Skeletal muscle cell (primary cell): Measurements from ENCODE around the gene CLGN.
"Not testable (repeated sequence)": the region's sequence is repeated elsewhere in the genome, so short reads cannot be mapped to it uniquely, and the experiment has no call there.

Experiments
- DNase-seq: peaks from one replicate; pipeline ENCODE4 v3.0.0-alpha.2; 2010; ENCODE audit warnings: low read depth
- H3K4me3 ChIP-seq: 2 replicates; pipeline ENCODE4 v1.5.1; 2011; ENCODE audit warnings: low read depth, mild to moderate bottlenecking, control low read depth, low read length, moderate library complexity

The CLGN gene, protein sequence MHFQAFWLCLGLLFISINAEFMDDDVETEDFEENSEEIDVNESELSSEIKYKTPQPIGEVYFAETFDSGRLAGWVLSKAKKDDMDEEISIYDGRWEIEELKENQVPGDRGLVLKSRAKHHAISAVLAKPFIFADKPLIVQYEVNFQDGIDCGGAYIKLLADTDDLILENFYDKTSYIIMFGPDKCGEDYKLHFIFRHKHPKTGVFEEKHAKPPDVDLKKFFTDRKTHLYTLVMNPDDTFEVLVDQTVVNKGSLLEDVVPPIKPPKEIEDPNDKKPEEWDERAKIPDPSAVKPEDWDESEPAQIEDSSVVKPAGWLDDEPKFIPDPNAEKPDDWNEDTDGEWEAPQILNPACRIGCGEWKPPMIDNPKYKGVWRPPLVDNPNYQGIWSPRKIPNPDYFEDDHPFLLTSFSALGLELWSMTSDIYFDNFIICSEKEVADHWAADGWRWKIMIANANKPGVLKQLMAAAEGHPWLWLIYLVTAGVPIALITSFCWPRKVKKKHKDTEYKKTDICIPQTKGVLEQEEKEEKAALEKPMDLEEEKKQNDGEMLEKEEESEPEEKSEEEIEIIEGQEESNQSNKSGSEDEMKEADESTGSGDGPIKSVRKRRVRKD

GRCh38 chr4:140427106-140427918 lies at the start of gene CLGN:
Gene CLGN, minus strand, starts transcription at chr4:140427648. Its CDS starts 14,570 bp downstream, at chr4:140413078.
- no peak for DNase-seq
- peak within 1 kb of the TSS; percentile 67 for H3K4me3 ChIP-seq

DNA sequence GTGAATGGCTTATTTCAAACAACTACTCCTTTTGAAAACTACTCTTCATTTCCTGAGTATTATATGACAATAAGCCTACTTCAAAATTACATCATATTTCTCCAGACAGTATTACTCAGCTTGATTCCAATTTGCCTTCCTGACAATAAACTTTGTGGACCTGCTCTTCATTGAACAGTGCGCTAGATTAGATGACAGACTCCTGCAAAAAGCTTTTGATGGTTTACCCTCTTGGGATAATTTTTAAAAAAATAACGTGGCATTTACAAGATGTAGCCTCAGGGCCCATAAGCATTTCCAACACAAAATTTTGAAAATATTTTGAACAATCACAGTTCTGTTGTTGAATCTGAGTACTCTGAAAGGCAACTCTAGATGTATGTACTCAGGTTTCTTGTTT lies 44.7 kb upstream of the CLGN start:
- DNase-seq, result no peak
- H3K4me3 ChIP-seq, result no peak overlapping the region

DNA sequence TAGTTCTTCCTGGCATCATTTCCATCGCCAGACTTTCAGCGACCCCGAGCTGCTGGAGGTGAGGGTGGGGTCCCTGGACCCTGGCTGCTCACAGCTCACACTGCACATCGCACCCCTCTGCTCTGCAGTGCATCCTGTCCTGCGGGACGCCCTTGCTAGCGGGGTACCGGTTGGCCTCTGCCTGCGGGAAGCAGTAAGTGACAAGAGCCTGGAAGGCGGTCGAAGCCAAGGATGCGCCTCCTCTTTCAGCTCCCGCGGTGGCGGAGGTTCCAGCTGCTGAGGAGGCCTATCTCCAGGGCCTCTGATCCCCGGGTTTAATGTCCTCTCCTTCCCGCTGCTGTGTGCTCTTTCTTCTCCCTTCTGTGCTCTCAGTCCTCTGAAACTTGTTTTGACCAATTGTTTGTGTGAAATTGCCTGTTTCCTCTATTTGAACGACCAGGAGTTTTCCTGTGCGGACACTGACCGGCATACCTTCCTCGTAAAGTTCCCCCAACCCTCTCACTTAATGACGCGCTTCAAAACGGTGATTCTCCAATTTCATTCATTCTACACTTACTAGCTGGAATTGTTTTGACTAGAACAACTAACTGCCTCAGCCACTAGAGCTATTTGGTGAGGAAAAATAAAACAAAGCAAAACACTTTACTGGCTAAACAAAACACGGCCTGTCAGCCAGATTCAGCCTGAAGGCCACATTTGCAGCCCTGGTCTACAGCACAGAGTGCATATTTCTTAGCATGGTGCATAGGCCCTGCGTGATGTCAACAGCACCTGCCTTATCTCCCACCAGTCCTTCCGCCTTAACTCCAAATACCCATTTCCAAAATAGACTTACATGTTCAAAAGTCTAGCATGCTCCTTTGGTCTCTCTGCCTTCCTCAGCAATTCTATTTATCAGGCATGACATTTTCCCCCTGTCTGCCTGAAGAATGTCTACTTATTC lies 42.6 kb upstream of the CLGN start:
- DNase-seq, result no peak
- H3K4me3 ChIP-seq, result no peak overlapping the region

DNA sequence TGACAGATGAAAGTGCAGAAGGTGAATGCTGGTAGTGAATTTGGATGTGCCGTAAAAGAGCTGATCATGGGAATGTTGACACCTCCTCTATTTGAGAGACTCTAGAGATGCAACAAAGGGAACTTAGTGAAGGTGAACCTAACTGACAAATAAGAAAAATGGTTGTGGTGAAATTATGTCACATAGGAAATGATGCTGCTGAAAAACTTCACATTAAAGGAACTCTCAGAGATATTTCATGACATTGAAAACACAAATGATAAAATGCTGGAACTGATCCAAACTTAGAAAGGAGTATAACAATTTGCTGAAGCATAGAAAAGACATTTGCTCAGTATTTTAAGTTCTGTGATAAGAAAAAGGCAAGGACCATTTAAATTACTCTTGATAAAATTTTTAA lies 38.7 kb upstream of the CLGN start:
- no peak overlapping the region for H3K4me3 ChIP-seq
- no peak for DNase-seq

GRCh38 chr4:140463614-140464013 lies 36.2 kb upstream of the CLGN start:
- no peak for DNase-seq
- no peak overlapping the region for H3K4me3 ChIP-seq

DNA sequence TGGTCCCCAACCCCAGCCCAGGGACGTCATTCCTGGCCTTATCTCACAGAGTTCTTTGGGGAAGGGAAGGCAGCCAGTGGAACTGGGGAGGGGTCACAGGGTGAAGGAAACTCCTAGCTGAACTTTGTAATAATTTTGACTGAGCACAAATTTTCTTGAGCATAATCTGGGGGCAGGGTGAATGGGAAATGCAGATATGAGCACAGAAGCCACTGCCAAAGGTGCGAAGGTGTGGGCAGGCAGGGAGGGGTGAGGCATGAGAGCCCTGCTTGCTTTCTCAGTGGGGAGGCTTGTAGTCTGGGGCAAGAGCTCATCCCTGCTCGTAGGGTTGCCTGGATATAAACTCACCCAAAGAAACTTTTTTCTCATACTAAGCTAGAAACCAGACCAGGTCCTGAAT lies 35.7 kb upstream of the CLGN start:
- no peak for DNase-seq
- H3K4me3 ChIP-seq, result no peak overlapping the region

- H3K4me3 ChIP-seq, result no peak overlapping the region
- no peak for DNase-seq
These were observed 22.9 kb upstream of the CLGN start for GRCh38 chr4:140450352-140450751.

- no peak overlapping the region for H3K4me3 ChIP-seq
- no peak for DNase-seq
These were observed 21.4 kb upstream of the CLGN start for GRCh38 chr4:140448830-140449229.

DNA sequence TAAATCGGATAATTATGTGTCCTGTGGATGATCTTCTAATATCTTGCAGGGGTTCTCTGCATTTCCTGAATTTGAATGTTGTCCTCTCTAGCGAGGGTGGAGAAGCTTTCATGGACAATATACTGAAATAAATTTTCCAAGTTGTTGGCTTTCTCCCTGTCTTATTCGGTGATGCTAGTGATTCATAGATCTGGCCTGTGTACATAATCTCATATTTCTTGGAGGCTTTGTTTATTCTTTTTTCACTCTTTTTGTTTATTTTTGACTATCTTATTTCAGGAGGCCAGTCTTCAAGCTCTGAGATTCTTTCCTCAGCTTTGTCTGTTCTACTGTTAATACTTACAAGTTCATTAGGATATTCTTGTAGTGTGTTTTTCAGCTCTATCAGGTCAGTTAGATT lies 20.7 kb upstream of the CLGN start:
- no peak for DNase-seq
- no peak overlapping the region for H3K4me3 ChIP-seq

- DNase-seq, H3K4me3 ChIP-seq: not testable (repeated sequence)
These were observed 16.9 kb upstream of the CLGN start for GRCh38 chr4:140444347-140444746.

- H3K4me3 ChIP-seq, result no peak overlapping the region
- no peak for DNase-seq
These were observed 12.2 kb upstream of the CLGN start for GRCh38 chr4:140439644-140440142.

DNA sequence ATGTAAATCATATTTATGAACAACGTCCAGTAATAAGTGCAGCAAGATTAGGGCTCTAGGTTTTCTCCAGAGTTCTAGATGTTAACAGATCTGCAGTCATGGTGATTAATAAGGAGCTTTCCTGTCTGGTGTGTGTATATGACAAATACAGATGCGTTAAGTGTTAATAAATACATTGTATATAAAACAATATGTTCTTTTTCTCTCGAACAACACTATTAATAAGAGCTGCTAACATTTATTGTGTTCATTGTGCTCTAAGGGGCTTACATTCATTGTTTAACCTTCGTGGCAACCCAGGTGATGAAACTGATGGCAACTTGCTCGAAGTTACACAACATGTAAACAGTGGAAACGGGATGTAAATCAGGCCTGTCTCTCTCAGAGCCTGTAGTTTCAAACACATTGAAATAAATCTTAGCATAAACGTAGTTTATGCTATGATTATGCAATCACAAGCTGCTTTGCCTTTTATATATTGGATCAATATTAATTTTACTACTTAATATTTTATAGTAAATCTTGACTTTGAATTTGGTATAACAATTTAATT lies 547 bp upstream of the CLGN start:
- DNase-seq, result no peak
- peak overlapping the region; percentile 67 for H3K4me3 ChIP-seq

- no peak for DNase-seq
- peak overlapping the region; percentile 67 for H3K4me3 ChIP-seq
These were observed 790 bp downstream of the CLGN start for GRCh38 chr4:140426610-140427105.

- no peak for DNase-seq
- H3K4me3 ChIP-seq, result no peak overlapping the region
These were observed 4.3 kb downstream of the CLGN start for GRCh38 chr4:140423106-140423505.

GRCh38 chr4:140413130-140413969 lies 14.1 kb downstream of the CLGN start:
- DNase-seq, H3K4me3 ChIP-seq: not testable (repeated sequence)

DNA sequence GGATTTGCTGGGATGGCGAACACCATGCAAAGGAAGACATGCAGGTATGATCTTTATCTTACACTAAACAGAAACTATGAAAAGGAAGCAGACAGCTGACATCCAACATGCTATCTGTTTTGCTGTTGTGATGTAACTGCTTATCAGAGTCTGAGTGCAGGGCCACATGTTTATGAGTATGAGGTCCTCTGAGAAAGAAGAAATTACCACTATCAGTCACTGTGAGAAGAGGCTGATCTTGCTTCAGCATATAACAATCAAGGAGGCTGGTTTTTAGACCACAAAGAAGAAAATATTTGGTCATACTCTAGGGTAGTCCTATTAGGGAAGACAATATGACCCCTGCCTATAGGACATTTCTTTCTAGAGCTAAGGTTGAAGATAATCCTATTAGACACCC lies 18.5 kb downstream of the CLGN start:
- no peak overlapping the region for H3K4me3 ChIP-seq
- no peak for DNase-seq

DNA sequence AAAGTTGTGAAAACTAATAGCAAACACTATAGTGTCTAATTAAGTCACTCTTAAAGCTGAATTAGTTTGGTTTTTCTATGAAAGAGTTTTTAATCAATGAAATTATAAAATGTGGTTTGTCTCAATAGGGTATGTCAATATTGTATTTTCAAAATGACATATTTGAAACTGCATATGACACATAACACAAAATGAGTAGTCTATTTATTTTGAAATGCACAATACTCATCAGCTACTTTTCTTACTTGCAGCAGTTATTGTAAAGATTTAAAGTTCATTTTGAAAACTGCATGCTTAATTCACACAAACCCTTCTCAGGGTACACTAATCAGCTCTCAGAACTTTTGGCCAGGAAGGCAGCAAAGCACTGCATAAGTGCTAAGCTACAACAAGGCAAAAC lies 21.2 kb downstream of the CLGN start:
- no peak for DNase-seq
- no peak overlapping the region for H3K4me3 ChIP-seq

- no peak for DNase-seq
- no peak overlapping the region for H3K4me3 ChIP-seq
These were observed 27.3 kb downstream of the CLGN start for GRCh38 chr4:140400111-140400510.
